GM12878 (cell line): ENCODE results near the gene NFKBIZ. TPM values are rescaled to one million over a fixed set of nuclear protein-coding genes. Genes with fewer than 3 reads are reported as not detected.

Experiments used
- ATAC-seq: fragments of 200-7000 bp; cut with Tn5 transposase; 3 replicates; pipeline ENCODE4 v1.9.1; 2020; ENCODE audit warnings: mild to moderate bottlenecking, moderate library complexity
- BruUV-seq: library from RNA; stranded (reverse); fragments of 400-500 nt; replicated peaks from 2 replicates; lab custom pipeline; 2021; lab: Mats Ljungman, UMichigan
- CTCF ChIA-PET: fragments of 300-600 bp; sonication (Branson Sonifier 250); formaldehyde crosslinking; extraction: SDS; loops from one replicate; lab custom pipeline; 2021; ENCODE audit warnings: inconsistent platforms; lab: Yijun Ruan, JAX
- POLR2A ChIA-PET: fragments of 350-600 bp; formaldehyde crosslinking; extraction: SDS; loops from one replicate; lab custom pipeline; 2021; ENCODE audit warnings: inconsistent platforms; lab: Charles Lee
- RAD21 ChIA-PET: fragments of 300-600 bp; sonication (Branson Sonifier 250); formaldehyde crosslinking; loops from one replicate; lab custom pipeline; 2023; ENCODE audit warnings: antibody characterized with exemption; ENCODE audit not compliant: unreplicated experiment; lab: Charles Lee
- SMC1A ChIA-PET: fragments of 300-600 bp; sonication (Branson Sonifier 250); formaldehyde crosslinking; loops from one replicate; lab custom pipeline; 2023; ENCODE audit not compliant: unreplicated experiment, uncharacterized antibody; lab: Charles Lee
- DNase-seq: peaks from one replicate; pipeline ENCODE4 v3.0.0-alpha.2; 2011; ENCODE audit warnings: low read depth, low spot score
- FAIRE-seq: peaks from 3 replicates; lab custom pipeline; 2011; peaks lifted over from hg19 to GRCh38; lab: Jason Lieb, UNC
- H2AFZ ChIP-seq: 2 replicates; pipeline ENCODE4 v1.6.0; 2011; ENCODE audit warnings: low read depth, low read length, control low read depth; ENCODE audit not compliant: control insufficient read depth
- H3K27ac ChIP-seq: 2 replicates; pipeline ENCODE4 v1.5.1; 2011; ENCODE audit warnings: control low read depth; ENCODE audit not compliant: control insufficient read depth, insufficient read depth
- H3K27me3 ChIP-seq, 2 experiments: replicated peaks in 1 of 2; 2 replicates each; pipeline versions ENCODE4 v1.6.0 to v1.6.1; 2011; ENCODE audit warnings: low read length in 1 of 2; ENCODE audit not compliant: control insufficient read depth in 2 of 2, insufficient read depth in 2 of 2
- H3K36me3 ChIP-seq, 2 experiments: 2 replicates each; pipeline ENCODE4 v1.5.1; 2011; ENCODE audit warnings: low read length in 1 of 2; ENCODE audit not compliant: control insufficient read depth in 2 of 2, insufficient read depth in 2 of 2
- H3K4me1 ChIP-seq: 2 replicates; pipeline ENCODE4 v1.6.1; 2011; ENCODE audit warnings: mild to moderate bottlenecking, low read length, moderate library complexity, mixed read lengths; ENCODE audit not compliant: control insufficient read depth, insufficient read depth
- H3K4me2 ChIP-seq: 2 replicates; pipeline ENCODE4 v1.6.0; 2011; ENCODE audit warnings: control low read depth; ENCODE audit not compliant: control insufficient read depth, insufficient read depth
- H3K4me3 ChIP-seq: fragments of 200-600 bp; sonication (generic); 2 replicates; pipeline ENCODE4 v1.5.1; 2016
- H3K79me2 ChIP-seq: 2 replicates; pipeline ENCODE4 v1.6.0; 2011; ENCODE audit warnings: low read length; ENCODE audit not compliant: control insufficient read depth, insufficient read depth
- H3K9ac ChIP-seq: 2 replicates; pipeline ENCODE4 v1.8.0; 2011; ENCODE audit warnings: low read length, control low read depth, mixed read lengths; ENCODE audit not compliant: control insufficient read depth, insufficient read depth
- H3K9me3 ChIP-seq: replicated peaks from 3 replicates; pipeline ENCODE4 v1.5.1; 2011; ENCODE audit warnings: mild to moderate bottlenecking, low read length; ENCODE audit not compliant: control insufficient read depth, insufficient read depth
- H4K20me1 ChIP-seq: 2 replicates; pipeline ENCODE4 v1.6.0; 2011; ENCODE audit not compliant: control insufficient read depth, insufficient read depth
- BHLHE40 ChIP-seq, 2 experiments: fragments of 450-650 bp in 1 of 2; IDR thresholded peaks; 2 replicates each; pipeline ENCODE4 v1.6.1; 2011 to 2017; ENCODE audit warnings: low read depth in 2 of 2, borderline replicate concordance in 1 of 2, improper control_type of control experiment in 1 of 2, low read length in 1 of 2, mild to moderate bottlenecking in 1 of 2
- CREM ChIP-seq: IDR thresholded peaks from 2 replicates; pipeline ENCODE4 v1.6.1; 2014; ENCODE audit warnings: antibody characterized with exemption, low read depth
- EED ChIP-seq: sonication (generic); IDR thresholded peaks from 2 replicates; pipeline ENCODE4 v1.6.1; 2016; ENCODE audit warnings: antibody characterized with exemption, low read depth
- ESRRA ChIP-seq: IDR thresholded peaks from 2 replicates; pipeline ENCODE4 v1.6.1; 2012; ENCODE audit warnings: mild to moderate bottlenecking, low read length, improper control_type of control experiment
- IKZF1 ChIP-seq: fragments of 450-650 bp; conservative IDR thresholded peaks from 2 replicates; pipeline ENCODE4 v1.6.1; 2017; ENCODE audit warnings: antibody characterized with exemption, mild to moderate bottlenecking
- IKZF2 ChIP-seq, 2 experiments: fragments of 450-650 bp; IDR thresholded peaks; 2 replicates each; pipeline ENCODE4 v1.6.1; 2017; ENCODE audit warnings: mild to moderate bottlenecking in 2 of 2, moderate library complexity in 2 of 2
- JUNB ChIP-seq: IDR thresholded peaks from 2 replicates; pipeline ENCODE4 v1.6.1; 2016; ENCODE audit warnings: antibody characterized with exemption, mild to moderate bottlenecking
- JUND ChIP-seq: IDR thresholded peaks from 2 replicates; pipeline ENCODE4 v1.6.1; 2012; ENCODE audit warnings: low read depth, mild to moderate bottlenecking, low read length, improper control_type of control experiment, moderate library complexity
- NFIC ChIP-seq: IDR thresholded peaks from 2 replicates; pipeline ENCODE4 v1.6.1; 2012; ENCODE audit warnings: low read depth, mild to moderate bottlenecking, inconsistent platforms, low read length, moderate library complexity
- RUNX3 ChIP-seq: IDR thresholded peaks from 2 replicates; pipeline ENCODE4 v1.6.1; 2012; ENCODE audit warnings: low read length, inconsistent platforms
- SIN3A ChIP-seq: IDR thresholded peaks from 2 replicates; pipeline ENCODE4 v1.6.1; 2012; ENCODE audit warnings: low read depth, low read length, improper control_type of control experiment
- SMC3 ChIP-seq: IDR thresholded peaks from 2 replicates; pipeline ENCODE4 v1.6.1; 2011; ENCODE audit warnings: low read length, improper control_type of control experiment, borderline replicate concordance
- TCF12 ChIP-seq: IDR thresholded peaks from 2 replicates; pipeline ENCODE4 v1.6.1; 2011; ENCODE audit warnings: low read depth, mild to moderate bottlenecking, low read length
- WGBS: methylation state at CpG from one replicate; pipeline ENCODE4 v1.1.6; 2016; ENCODE audit warnings: low lambda C conversion rate; ENCODE audit not compliant: insufficient replicate concordance, insufficient coverage; ENCODE audit errors: missing lambda C conversion rate; 5-methylcytosine and 5-hydroxymethylcytosine counted together
- in situ Hi-C: fragments of 300-500 bp; cut with MboI; formaldehyde crosslinking; loops from 9 replicates; pipeline ENCODE4 v1.14.3; 2018; ENCODE audit warnings: mixed read lengths
- intact Hi-C: fragments of 100-400 bp; cut with micrococcal nuclease; formaldehyde crosslinking; loops from one replicate; pipeline ENCODE4 v1.14.2; 2022; ENCODE audit not compliant: unreplicated experiment
- polyA plus RNA-seq, 11 experiments: library from polyadenylated mRNA; depleted of rRNA in 4 of 11; unstranded in 6 of 11; stranded (reverse) in 5 of 11; fragments of >200 nt; fragmentation: Nextera tagmentation in 4 of 11; fragmentation: Illumina TruSeq in 1 of 11; extraction: Ambion mirVana in 4 of 11; extraction: Trizol in 1 of 11; gene quantifications; 1 replicate in 1 of 11; 2 replicates in 10 of 11; pipeline versions ENCODE4 v1.2.1 to v1.2.3, GENCODE V29; 2011 to 2016; ENCODE audit warnings: inconsistent platforms in 2 of 11, missing spikeins in 2 of 11, low read depth in 1 of 11
- total RNA-seq, 4 experiments: library from RNA; depleted of rRNA in 3 of 4; stranded (reverse); fragments of >200 nt in 3 of 4; fragmentation: Illumina TruSeq in 1 of 4; extraction: Trizol in 1 of 4; gene quantifications; 2 replicates each; pipeline versions ENCODE4 v1.2.1 to v1.2.3, GENCODE V29; 2013 to 2021
- TF ChIP-seq, protein P1 (sequence below): fragments of 450-650 bp; conservative IDR thresholded peaks from 2 replicates; pipeline ENCODE4 v1.6.1; 2017; ENCODE audit warnings: mild to moderate bottlenecking, moderate library complexity
- TF ChIP-seq, protein P2 (sequence below): fragments of 450-650 bp; IDR thresholded peaks from 2 replicates; pipeline ENCODE4 v1.6.1; 2017; ENCODE audit warnings: low read depth, mild to moderate bottlenecking, moderate library complexity
- TF ChIP-seq, protein P3 (sequence below): fragments of 450-650 bp; IDR thresholded peaks from 2 replicates; pipeline ENCODE4 v1.6.1; 2017; ENCODE audit warnings: mild to moderate bottlenecking, moderate library complexity

Gene NFKBIZ
- total and polyA plus RNA-seq, 10 of the 15 experiments (the other 5 are each of a cell fraction or from before 2014, with no cell fraction given): 6.3 to 53.8 (median 17.3) TPM

DNA sequence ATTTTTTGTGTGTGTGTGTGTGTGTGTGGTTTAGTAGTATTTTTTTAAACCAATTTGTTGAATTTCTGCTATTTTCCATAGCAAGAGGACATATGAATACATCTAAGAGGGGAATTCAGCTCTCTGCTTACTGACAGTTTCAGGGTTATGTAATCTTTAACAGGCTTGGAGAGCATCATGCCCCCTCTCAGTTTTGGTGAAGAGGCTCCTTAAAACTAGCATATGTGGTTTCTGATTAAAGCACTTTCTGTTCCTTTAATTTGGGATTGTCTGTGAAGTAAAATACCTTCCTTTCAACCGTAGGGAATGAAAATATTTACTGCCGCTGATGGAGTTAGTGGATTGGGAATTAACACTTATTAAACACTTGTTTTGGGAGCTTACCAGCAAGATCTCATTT, 19.4 kb upstream of the NFKBIZ start:
- WGBS: 32% methylated on average over 2 of the region's 2 CpGs
- in situ Hi-C loops (no loop called here), intact Hi-C loops (loop anchor here (5.0 kb wide), 2 partner anchors 157 to 227 kb away; no protein-coding TSS in a partner anchor)
- peaks cover 1 to 11% of the 10 kb centered on the region in 2 experiments; a peak in 3 of 4 replicates for H3K36me3 ChIP-seq
- H3K4me1 ChIP-seq: peaks cover 24% of the 10 kb centered on the region
- ChIA-PET RAD21 (interaction anchor here (0.7 to 6.4 kb wide), 31 partner anchors 9 to 885 kb away, joined by 3 to 44 read pairs (median 5); partner anchors contain the start of gene NFKBIZ), CTCF (interaction anchor here (0.6 to 4.9 kb wide), 14 partner anchors 9 to 395 kb away, joined by 3 to 40 read pairs (median 4); partner anchors contain the start of gene CEP97), SMC1A (interaction anchor here (0.5 to 6.9 kb wide), 30 partner anchors 9 to 395 kb away, joined by 3 to 63 read pairs (median 6); partner anchors contain the start of gene NFKBIZ), POLR2A (interaction anchor here (0.7 to 6.4 kb wide), 15 partner anchors 9 to 109 kb away, joined by 3 to 66 read pairs (median 4); partner anchors contain the start of gene NFKBIZ)
- H3K9me3 ChIP-seq: no peaks in the 10 kb centered on the region
- H2AFZ ChIP-seq: no peak overlapping the region; the same call in 1 of the 2 replicates
- H3K4me3 ChIP-seq: peak overlapping the region; percentile 78
- H4K20me1 ChIP-seq: no peaks in the 10 kb centered on the region
- FAIRE-seq (no peak), DNase-seq (no peak), ATAC-seq (peak; percentile 46)
- peak overlapping the region; percentile 74 for H3K4me2 ChIP-seq
- H3K9ac ChIP-seq: peak overlapping the region; percentile 89
- no peaks in the 10 kb centered on the region for H3K27me3 ChIP-seq
- no TSS peak for BruUV-seq
- H3K27ac ChIP-seq: peak overlapping the region; percentile 92
- H3K79me2 ChIP-seq: peaks cover 65% of the 10 kb centered on the region
- peak; percentile 13; the same call in 1 of the 2 replicates for TF ChIP-seq SMC3
- no peak for TF ChIP-seq ESRRA
- TF ChIP-seq IKZF2 (IDR thresholded peaks at IDR 0.05): peak; percentile 41 to 64; a peak in 2 of 4 replicates
- TF ChIP-seq, protein P1, sequence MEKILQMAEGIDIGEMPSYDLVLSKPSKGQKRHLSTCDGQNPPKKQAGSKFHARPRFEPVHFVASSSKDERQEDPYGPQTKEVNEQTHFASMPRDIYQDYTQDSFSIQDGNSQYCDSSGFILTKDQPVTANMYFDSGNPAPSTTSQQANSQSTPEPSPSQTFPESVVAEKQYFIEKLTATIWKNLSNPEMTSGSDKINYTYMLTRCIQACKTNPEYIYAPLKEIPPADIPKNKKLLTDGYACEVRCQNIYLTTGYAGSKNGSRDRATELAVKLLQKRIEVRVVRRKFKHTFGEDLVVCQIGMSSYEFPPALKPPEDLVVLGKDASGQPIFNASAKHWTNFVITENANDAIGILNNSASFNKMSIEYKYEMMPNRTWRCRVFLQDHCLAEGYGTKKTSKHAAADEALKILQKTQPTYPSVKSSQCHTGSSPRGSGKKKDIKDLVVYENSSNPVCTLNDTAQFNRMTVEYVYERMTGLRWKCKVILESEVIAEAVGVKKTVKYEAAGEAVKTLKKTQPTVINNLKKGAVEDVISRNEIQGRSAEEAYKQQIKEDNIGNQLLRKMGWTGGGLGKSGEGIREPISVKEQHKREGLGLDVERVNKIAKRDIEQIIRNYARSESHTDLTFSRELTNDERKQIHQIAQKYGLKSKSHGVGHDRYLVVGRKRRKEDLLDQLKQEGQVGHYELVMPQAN: no peak
- TF ChIP-seq JUNB: no peak
- TF ChIP-seq, protein P2, sequence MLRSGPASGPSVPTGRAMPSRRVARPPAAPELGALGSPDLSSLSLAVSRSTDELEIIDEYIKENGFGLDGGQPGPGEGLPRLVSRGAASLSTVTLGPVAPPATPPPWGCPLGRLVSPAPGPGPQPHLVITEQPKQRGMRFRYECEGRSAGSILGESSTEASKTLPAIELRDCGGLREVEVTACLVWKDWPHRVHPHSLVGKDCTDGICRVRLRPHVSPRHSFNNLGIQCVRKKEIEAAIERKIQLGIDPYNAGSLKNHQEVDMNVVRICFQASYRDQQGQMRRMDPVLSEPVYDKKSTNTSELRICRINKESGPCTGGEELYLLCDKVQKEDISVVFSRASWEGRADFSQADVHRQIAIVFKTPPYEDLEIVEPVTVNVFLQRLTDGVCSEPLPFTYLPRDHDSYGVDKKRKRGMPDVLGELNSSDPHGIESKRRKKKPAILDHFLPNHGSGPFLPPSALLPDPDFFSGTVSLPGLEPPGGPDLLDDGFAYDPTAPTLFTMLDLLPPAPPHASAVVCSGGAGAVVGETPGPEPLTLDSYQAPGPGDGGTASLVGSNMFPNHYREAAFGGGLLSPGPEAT: peak; percentile 39; the same call in 1 of the 2 replicates
- peak; percentile 77 for TF ChIP-seq RUNX3
- TF ChIP-seq JUND: no peak
- TF ChIP-seq EED: 0 out of 2 replicates have a peak, but pooled peaks have one; percentile 20
- no peak for TF ChIP-seq TCF12
- peak; percentile 33; the same call in 1 of the 2 replicates for TF ChIP-seq CREM
- peak; percentile 56; the same call in 1 of the 2 replicates for TF ChIP-seq NFIC
- peak; percentile 51; the same call in 1 of the 2 replicates for TF ChIP-seq IKZF1
- TF ChIP-seq, protein P3, sequence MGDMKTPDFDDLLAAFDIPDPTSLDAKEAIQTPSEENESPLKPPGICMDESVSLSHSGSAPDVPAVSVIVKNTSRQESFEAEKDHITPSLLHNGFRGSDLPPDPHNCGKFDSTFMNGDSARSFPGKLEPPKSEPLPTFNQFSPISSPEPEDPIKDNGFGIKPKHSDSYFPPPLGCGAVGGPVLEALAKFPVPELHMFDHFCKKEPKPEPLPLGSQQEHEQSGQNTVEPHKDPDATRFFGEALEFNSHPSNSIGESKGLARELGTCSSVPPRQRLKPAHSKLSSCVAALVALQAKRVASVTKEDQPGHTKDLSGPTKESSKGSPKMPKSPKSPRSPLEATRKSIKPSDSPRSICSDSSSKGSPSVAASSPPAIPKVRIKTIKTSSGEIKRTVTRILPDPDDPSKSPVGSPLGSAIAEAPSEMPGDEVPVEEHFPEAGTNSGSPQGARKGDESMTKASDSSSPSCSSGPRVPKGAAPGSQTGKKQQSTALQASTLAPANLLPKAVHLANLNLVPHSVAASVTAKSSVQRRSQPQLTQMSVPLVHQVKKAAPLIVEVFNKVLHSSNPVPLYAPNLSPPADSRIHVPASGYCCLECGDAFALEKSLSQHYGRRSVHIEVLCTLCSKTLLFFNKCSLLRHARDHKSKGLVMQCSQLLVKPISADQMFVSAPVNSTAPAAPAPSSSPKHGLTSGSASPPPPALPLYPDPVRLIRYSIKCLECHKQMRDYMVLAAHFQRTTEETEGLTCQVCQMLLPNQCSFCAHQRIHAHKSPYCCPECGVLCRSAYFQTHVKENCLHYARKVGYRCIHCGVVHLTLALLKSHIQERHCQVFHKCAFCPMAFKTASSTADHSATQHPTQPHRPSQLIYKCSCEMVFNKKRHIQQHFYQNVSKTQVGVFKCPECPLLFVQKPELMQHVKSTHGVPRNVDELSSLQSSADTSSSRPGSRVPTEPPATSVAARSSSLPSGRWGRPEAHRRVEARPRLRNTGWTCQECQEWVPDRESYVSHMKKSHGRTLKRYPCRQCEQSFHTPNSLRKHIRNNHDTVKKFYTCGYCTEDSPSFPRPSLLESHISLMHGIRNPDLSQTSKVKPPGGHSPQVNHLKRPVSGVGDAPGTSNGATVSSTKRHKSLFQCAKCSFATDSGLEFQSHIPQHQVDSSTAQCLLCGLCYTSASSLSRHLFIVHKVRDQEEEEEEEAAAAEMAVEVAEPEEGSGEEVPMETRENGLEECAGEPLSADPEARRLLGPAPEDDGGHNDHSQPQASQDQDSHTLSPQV: no peak
- 0 out of 2 replicates have a peak, but pooled peaks have one; percentile 17 for TF ChIP-seq SIN3A
- TF ChIP-seq BHLHE40 (IDR thresholded peaks at IDR 0.05; ENCODE audit: borderline replicate concordance in 1 of 2, low read depth in 2 of 2, low read length in 1 of 2): no peak
